ENCODE measurements around the gene MARCHF10. TPM values are rescaled to one million over a fixed set of nuclear protein-coding genes. Genes with fewer than 3 reads are reported as not detected.
A peak's percentile ranks its signal among the peaks of the same experiment; 100 is the strongest.

The MARCHF10 gene
- total and polyA plus RNA-seq, 3 donors from 2014 or later, result 61.5 to 266 (median 118) TPM

DNA sequence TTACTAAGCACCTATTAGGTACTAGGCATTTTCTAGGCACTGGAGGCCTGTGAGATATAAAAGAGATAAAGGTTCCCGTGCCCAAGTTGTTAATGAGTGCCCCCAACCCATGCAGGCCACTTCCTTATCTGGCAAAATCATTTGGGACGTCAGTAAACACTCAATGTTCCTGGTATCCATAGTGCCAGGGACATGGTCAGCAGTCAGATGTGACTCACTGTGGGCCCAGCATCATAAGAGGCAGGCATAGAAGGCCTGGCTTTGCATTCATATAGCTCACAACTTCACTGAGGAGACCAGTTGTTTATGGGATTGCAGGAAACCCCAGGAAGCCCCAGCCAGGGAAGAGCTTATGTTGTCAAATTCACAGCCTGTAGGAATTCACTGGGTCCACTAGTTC, 99.5 kb downstream of the MARCHF10 start:
- WGBS, 2 donors, result 73 to 86% methylated on average over 2 of the region's 2 CpGs
- intact Hi-C loops (cut with DNase I; ENCODE audit: low total_unique reads), result loop anchor here (10.0 kb wide), 1 partner anchor 696 kb away; no protein-coding TSS in a partner anchor

GRCh38 chr17:62707425-62707739, 100.7 kb downstream of the MARCHF10 start:
- WGBS, 2 donors, result 89 to 92% methylated on average over 9 of the region's 9 CpGs

More for the DNA sequence above, 99.5 kb downstream of the MARCHF10 start:
- H3K27me3 ChIP-seq, result no peaks in the 10 kb centered on the region
- TF ChIP-seq POLR2A (IDR thresholded peaks at IDR 0.05), result no peak
- TF ChIP-seq, protein P1, sequence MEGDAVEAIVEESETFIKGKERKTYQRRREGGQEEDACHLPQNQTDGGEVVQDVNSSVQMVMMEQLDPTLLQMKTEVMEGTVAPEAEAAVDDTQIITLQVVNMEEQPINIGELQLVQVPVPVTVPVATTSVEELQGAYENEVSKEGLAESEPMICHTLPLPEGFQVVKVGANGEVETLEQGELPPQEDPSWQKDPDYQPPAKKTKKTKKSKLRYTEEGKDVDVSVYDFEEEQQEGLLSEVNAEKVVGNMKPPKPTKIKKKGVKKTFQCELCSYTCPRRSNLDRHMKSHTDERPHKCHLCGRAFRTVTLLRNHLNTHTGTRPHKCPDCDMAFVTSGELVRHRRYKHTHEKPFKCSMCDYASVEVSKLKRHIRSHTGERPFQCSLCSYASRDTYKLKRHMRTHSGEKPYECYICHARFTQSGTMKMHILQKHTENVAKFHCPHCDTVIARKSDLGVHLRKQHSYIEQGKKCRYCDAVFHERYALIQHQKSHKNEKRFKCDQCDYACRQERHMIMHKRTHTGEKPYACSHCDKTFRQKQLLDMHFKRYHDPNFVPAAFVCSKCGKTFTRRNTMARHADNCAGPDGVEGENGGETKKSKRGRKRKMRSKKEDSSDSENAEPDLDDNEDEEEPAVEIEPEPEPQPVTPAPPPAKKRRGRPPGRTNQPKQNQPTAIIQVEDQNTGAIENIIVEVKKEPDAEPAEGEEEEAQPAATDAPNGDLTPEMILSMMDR (IDR thresholded peaks at IDR 0.05), result no peak
- no peak overlapping the region for H3K4me3 ChIP-seq
- no peaks in the 10 kb centered on the region for H3K9me3 ChIP-seq
- no peaks in the 10 kb centered on the region for H3K36me3 ChIP-seq (ENCODE audit: low read depth, missing control alignments)
- peaks cover 25% of the 10 kb centered on the region for H3K4me1 ChIP-seq
- no peak for DNase-seq
- no peak overlapping the region for H3K27ac ChIP-seq

DNA sequence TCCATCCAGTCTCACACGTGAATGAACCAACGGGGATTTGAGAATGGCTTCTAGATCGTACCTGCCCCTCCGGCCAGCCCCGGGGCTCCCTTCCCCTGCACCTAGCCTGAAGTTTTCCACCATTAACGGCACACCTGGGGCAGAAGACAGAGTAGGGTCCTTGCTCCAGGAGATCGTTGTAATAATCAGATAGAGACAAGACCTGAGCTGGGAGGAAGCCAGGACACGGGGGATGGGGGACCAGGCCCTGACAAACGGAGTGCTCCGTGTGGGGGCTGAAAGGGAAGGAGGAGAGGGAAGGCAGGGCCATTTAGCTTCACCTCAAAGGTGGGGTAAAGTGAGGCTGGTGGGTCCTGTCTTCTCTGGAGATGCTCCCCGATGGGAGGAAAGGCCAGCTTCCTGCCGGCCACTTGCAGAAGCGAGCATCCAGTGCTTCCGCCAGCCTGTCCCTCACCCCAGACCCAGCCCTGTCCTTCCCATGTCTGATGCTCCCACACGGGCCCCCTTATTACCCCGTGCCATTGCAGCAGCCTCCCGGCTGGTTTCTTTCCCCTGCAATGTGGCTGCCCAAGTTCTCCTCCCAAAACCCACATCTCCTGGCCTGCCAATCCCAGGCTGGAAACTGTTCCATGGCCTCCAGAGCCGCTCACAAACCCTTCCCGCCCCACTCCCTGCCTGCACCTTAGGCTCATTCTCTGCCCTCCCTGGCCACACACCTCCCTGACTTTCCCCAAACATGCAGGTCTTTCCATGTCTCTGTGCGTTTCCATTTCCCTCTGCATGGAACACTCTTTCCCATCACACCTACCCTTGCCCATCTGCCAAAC, 101.3 kb downstream of the MARCHF10 start:
- H3K9me3 ChIP-seq, result no peaks in the 10 kb centered on the region
- no peak overlapping the region for H3K4me3 ChIP-seq
- intact Hi-C loops (cut with DNase I; ENCODE audit: low total_unique reads), result loop anchor here (10.0 kb wide), 1 partner anchor 698 kb away; no protein-coding TSS in a partner anchor
- TF ChIP-seq, protein P1 (IDR thresholded peaks at IDR 0.05), result no peak
- TF ChIP-seq POLR2A (IDR thresholded peaks at IDR 0.05), result no peak
- H3K27me3 ChIP-seq, result no peaks in the 10 kb centered on the region
- H3K4me1 ChIP-seq, result peaks cover 24% of the 10 kb centered on the region
- no peaks in the 10 kb centered on the region for H3K36me3 ChIP-seq (ENCODE audit: low read depth, missing control alignments)
- WGBS, 2 donors, result 83 to 86% methylated on average over 19 to 20 of the region's 20 CpGs
- H3K27ac ChIP-seq, result peak overlapping the region in 1 of 2 donors; percentile 7
- DNase-seq, result no peak

More at GRCh38 chr17:62707425-62707739, 100.7 kb downstream of the MARCHF10 start:
- Histone ChIP-seq H3K36me3 (ENCODE audit: low read depth, missing control alignments) (no peaks in the 10 kb centered on the region), H3K27me3 (no peaks in the 10 kb centered on the region), H3K4me3 (no peak overlapping the region), H3K9me3 (no peaks in the 10 kb centered on the region), H3K4me1 (peaks cover 28% of the 10 kb centered on the region), H3K27ac (no peak overlapping the region)
- no peak for DNase-seq
- TF ChIP-seq POLR2A (IDR thresholded peaks at IDR 0.05), result no peak
- TF ChIP-seq, protein P1 (IDR thresholded peaks at IDR 0.05), result no peak
- intact Hi-C loops (cut with DNase I; ENCODE audit: low total_unique reads), result loop anchor here (10.0 kb wide), 1 partner anchor 697 kb away; no protein-coding TSS in a partner anchor

DNA sequence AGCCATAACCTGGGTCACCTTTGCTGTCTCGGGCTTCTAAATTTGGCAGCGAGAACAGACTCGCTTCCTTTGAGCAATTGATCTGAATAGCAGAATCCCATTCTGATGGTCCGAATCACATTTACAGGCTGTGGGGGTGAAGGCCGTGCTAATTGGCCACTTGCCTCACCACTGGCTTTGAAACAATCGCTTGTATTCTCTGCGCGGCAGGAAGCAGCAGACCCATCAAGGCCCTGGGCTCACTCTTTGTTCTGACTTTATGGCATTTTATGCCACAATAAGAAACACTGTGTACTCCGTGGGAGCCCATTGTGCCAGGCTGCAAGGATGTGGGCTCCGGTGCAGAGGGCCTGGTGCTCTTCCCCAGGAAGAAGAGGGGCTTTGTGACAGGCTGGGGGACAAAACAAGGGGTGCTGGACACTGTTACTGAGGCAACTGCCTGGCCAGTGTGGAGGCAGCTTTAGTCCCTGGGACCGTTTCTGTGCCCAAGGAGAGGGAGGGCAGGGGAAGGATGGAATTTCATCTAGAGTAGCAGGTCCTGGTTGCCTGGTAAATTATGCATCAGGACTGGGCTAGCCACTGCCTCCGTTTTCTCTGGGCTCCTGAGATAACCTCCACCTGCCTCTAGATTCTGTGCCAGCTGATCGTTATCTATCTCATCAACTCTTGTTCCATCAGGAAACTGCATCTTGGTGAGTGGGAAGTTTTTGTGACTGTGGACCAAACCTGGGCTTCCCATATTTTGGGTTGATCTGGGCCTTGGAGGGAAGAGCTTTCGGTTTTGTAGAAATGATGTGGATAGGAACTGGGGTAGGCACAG, 102.1 kb downstream of the MARCHF10 start:
- TF ChIP-seq POLR2A (IDR thresholded peaks at IDR 0.05), result no peak
- TF ChIP-seq, protein P1 (IDR thresholded peaks at IDR 0.05), result no peak
- 50 to 57% methylated on average over 13 to 14 of the region's 14 CpGs for WGBS, 2 donors
- no peak overlapping the region for H3K4me3 ChIP-seq
- peak overlapping the region; percentile 7 to 76 for H3K27ac ChIP-seq
- H3K36me3 ChIP-seq (ENCODE audit: low read depth, missing control alignments), result no peaks in the 10 kb centered on the region
- peaks cover 23% of the 10 kb centered on the region for H3K4me1 ChIP-seq
- DNase-seq, result peak; percentile 84
- no peaks in the 10 kb centered on the region for H3K27me3 ChIP-seq
- no peaks in the 10 kb centered on the region for H3K9me3 ChIP-seq
- intact Hi-C loops (cut with DNase I; ENCODE audit: low total_unique reads), result loop anchor here (10.0 kb wide), 1 partner anchor 699 kb away; no protein-coding TSS in a partner anchor

Data from testis (tissue), 3 donors.